ENCODE results near the gene ARHGAP19. TPM values are rescaled to one million over a fixed set of nuclear protein-coding genes. Genes with fewer than 3 reads are reported as not detected.

The ARHGAP19 gene
- polyA plus RNA-seq, 1 of the 3 experiments (the other 2 are of a cell fraction), result 3.8 TPM

DNA sequence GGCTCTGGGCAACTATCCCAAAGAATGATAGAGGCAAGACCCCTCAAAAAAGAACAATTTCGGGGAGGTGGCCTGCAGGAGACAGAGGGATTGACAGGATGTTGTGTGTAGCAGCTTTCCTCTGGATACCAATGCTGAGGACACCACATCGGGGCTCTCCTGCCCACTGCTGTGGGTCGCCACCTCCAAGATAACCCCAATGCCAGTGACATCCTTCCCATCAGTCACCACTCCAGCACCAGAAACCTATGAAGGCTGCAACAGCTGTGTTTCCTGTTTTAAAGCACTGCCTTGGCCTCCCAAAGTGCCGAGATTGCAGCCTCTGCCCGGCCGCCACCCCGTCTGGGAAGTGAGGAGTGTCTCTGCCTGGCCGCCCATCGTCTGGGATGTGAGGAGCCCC lies 17.6 kb downstream of the ARHGAP19 start:
- Histone ChIP-seq H2AFZ (ENCODE audit: low read depth) (no peak overlapping the region), H3F3A (replicated peaks; ENCODE audit: insufficient read depth) (peaks cover 19% of the 10 kb centered on the region), H3K4me3 (ENCODE audit: low read depth in 2 of 2, low read length in 1 of 2) (no peak overlapping the region), H3K9me2 (no peaks in the 10 kb centered on the region), H3K36me3 (replicated peaks in 1 of 2; ENCODE audit: control insufficient read depth in 1 of 2, insufficient read depth in 2 of 2, low read length in 1 of 2) (no peaks in the 10 kb centered on the region), H3K9me3 (no peaks in the 10 kb centered on the region), H3K4me1 (ENCODE audit: control insufficient read depth in 1 of 2, insufficient read depth in 2 of 2, low read depth in 1 of 2, low read length in 1 of 2) (peaks cover 0 to 18% of the 10 kb centered on the region in 2 experiments), H3K27ac (ENCODE audit: low read depth in 2 of 2, low read length in 1 of 2) (no peak overlapping the region), H3K27me3 (ENCODE audit: insufficient read depth) (no peaks in the 10 kb centered on the region), H3K9ac (no peak overlapping the region), H3K4me2 (no peak overlapping the region), H4K20me1 (ENCODE audit: insufficient read depth) (peaks cover 5% of the 10 kb centered on the region; the same call in 1 of the 2 replicates), H3K79me2 (ENCODE audit: insufficient read depth) (peaks cover 42% of the 10 kb centered on the region)
- ChIA-PET CTCF (interaction anchor here (0.5 to 1.7 kb wide), 5 partner anchors 9 to 74 kb away, joined by 3 to 9 read pairs (median 4); partner anchors contain the start of gene FRAT1), POLR2A (no interaction called here)
- 94% methylated on average over 1 of the region's 9 CpGs for WGBS (ENCODE audit: low lambda C conversion rate)
- TF ChIP-seq, protein P1, sequence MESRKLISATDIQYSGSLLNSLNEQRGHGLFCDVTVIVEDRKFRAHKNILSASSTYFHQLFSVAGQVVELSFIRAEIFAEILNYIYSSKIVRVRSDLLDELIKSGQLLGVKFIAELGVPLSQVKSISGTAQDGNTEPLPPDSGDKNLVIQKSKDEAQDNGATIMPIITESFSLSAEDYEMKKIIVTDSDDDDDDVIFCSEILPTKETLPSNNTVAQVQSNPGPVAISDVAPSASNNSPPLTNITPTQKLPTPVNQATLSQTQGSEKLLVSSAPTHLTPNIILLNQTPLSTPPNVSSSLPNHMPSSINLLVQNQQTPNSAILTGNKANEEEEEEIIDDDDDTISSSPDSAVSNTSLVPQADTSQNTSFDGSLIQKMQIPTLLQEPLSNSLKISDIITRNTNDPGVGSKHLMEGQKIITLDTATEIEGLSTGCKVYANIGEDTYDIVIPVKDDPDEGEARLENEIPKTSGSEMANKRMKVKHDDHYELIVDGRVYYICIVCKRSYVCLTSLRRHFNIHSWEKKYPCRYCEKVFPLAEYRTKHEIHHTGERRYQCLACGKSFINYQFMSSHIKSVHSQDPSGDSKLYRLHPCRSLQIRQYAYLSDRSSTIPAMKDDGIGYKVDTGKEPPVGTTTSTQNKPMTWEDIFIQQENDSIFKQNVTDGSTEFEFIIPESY (IDR thresholded peaks at IDR 0.05; ENCODE audit: borderline replicate concordance, low read depth), result no peak
- no peak for TF ChIP-seq MEF2A (IDR thresholded peaks at IDR 0.05; ENCODE audit: borderline replicate concordance, low read depth)
- TF ChIP-seq RFX5 (IDR thresholded peaks at IDR 0.05; ENCODE audit: low read length), result no peak
- TF ChIP-seq GATA2 (CRISPR knock-in tag; IDR thresholded peaks at IDR 0.05), result no peak
- no peak for TF ChIP-seq FOXM1 (IDR thresholded peaks at IDR 0.05; ENCODE audit: low read depth)
- TF ChIP-seq GABPA (IDR thresholded peaks at IDR 0.05; ENCODE audit: low read depth), result no peak
- TF ChIP-seq TAF1 (IDR thresholded peaks at IDR 0.05; ENCODE audit: borderline replicate concordance, low read depth, low read length), result no peak
- TF ChIP-seq, protein P2, sequence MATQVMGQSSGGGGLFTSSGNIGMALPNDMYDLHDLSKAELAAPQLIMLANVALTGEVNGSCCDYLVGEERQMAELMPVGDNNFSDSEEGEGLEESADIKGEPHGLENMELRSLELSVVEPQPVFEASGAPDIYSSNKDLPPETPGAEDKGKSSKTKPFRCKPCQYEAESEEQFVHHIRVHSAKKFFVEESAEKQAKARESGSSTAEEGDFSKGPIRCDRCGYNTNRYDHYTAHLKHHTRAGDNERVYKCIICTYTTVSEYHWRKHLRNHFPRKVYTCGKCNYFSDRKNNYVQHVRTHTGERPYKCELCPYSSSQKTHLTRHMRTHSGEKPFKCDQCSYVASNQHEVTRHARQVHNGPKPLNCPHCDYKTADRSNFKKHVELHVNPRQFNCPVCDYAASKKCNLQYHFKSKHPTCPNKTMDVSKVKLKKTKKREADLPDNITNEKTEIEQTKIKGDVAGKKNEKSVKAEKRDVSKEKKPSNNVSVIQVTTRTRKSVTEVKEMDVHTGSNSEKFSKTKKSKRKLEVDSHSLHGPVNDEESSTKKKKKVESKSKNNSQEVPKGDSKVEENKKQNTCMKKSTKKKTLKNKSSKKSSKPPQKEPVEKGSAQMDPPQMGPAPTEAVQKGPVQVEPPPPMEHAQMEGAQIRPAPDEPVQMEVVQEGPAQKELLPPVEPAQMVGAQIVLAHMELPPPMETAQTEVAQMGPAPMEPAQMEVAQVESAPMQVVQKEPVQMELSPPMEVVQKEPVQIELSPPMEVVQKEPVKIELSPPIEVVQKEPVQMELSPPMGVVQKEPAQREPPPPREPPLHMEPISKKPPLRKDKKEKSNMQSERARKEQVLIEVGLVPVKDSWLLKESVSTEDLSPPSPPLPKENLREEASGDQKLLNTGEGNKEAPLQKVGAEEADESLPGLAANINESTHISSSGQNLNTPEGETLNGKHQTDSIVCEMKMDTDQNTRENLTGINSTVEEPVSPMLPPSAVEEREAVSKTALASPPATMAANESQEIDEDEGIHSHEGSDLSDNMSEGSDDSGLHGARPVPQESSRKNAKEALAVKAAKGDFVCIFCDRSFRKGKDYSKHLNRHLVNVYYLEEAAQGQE (IDR thresholded peaks at IDR 0.05; ENCODE audit: low read depth, low read length), result no peak
- TF ChIP-seq TCF12 (IDR thresholded peaks at IDR 0.05), result no peak
- no peak for TF ChIP-seq NFIC (IDR thresholded peaks at IDR 0.05; ENCODE audit: borderline replicate concordance)
- DNase-seq, result no peak

DNA sequence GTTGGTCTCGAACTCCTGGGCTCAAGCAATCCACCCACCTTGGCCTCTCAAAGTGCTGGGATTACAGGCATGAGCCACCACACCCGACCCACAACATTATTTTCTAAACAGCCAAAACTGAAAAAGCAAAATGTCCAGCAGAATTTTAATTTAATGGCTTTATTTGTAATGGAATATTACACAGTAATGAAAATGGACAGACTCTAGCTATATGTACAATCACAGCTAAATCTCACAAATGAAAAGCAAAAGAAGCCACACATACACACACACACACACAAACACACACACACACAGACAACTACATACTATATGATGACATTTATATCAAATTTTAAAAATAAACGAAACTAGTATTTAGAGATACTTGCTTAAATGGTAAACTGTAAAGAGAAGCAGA lies 18.7 kb downstream of the ARHGAP19 start:
- CTCF ChIA-PET, result interaction anchor here (1.0 to 1.7 kb wide), 5 partner anchors 8 to 75 kb away, joined by 3 to 9 read pairs (median 4); partner anchors contain the start of gene FRAT1
- Histone ChIP-seq H2AFZ (ENCODE audit: low read depth) (no peak overlapping the region), H3F3A (replicated peaks; ENCODE audit: insufficient read depth) (peaks cover 11% of the 10 kb centered on the region), H4K20me1 (ENCODE audit: insufficient read depth) (no peaks in the 10 kb centered on the region), H3K9ac (no peak overlapping the region), H3K27me3 (ENCODE audit: insufficient read depth) (no peaks in the 10 kb centered on the region), H3K4me3 (ENCODE audit: low read depth in 2 of 2, low read length in 1 of 2) (no peak overlapping the region), H3K4me2 (no peak overlapping the region), H3K27ac (ENCODE audit: low read depth in 2 of 2, low read length in 1 of 2) (no peak overlapping the region), H3K4me1 (ENCODE audit: control insufficient read depth in 1 of 2, insufficient read depth in 2 of 2, low read depth in 1 of 2, low read length in 1 of 2) (peaks cover 0 to 9% of the 10 kb centered on the region in 2 experiments; a peak in 3 of 4 replicates), H3K36me3 (replicated peaks in 1 of 2; ENCODE audit: control insufficient read depth in 1 of 2, insufficient read depth in 2 of 2, low read length in 1 of 2) (no peaks in the 10 kb centered on the region), H3K79me2 (ENCODE audit: insufficient read depth) (peaks cover 39% of the 10 kb centered on the region), H3K9me3 (no peaks in the 10 kb centered on the region), H3K9me2 (no peaks in the 10 kb centered on the region)
- DNase-seq, result no peak
- POLR2A ChIA-PET, result no interaction called here
- TF ChIP-seq, protein P3, sequence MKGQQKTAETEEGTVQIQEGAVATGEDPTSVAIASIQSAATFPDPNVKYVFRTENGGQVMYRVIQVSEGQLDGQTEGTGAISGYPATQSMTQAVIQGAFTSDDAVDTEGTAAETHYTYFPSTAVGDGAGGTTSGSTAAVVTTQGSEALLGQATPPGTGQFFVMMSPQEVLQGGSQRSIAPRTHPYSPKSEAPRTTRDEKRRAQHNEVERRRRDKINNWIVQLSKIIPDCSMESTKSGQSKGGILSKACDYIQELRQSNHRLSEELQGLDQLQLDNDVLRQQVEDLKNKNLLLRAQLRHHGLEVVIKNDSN (IDR thresholded peaks at IDR 0.05; ENCODE audit: borderline replicate concordance, low read depth), result no peak
- TF ChIP-seq, protein P4, sequence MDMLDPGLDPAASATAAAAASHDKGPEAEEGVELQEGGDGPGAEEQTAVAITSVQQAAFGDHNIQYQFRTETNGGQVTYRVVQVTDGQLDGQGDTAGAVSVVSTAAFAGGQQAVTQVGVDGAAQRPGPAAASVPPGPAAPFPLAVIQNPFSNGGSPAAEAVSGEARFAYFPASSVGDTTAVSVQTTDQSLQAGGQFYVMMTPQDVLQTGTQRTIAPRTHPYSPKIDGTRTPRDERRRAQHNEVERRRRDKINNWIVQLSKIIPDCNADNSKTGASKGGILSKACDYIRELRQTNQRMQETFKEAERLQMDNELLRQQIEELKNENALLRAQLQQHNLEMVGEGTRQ (IDR thresholded peaks at IDR 0.05; ENCODE audit: borderline replicate concordance, low read depth, low read length), result no peak
- TF ChIP-seq RFX5 (IDR thresholded peaks at IDR 0.05; ENCODE audit: low read length) (no peak), POLR2AphosphoS5 (IDR thresholded peaks at IDR 0.05; ENCODE audit: low read depth, low read length) (no peak), NRF1 (IDR thresholded peaks at IDR 0.05; ENCODE audit: low read depth, low read length) (no peak), RXRA (IDR thresholded peaks at IDR 0.05; ENCODE audit: borderline replicate concordance, low read depth) (no peak), RCOR1 (IDR thresholded peaks at IDR 0.05; ENCODE audit: low read length) (no peak), MXI1 (IDR thresholded peaks at IDR 0.05; ENCODE audit: low read depth, low read length) (no peak), EZH2phosphoT487 (IDR thresholded peaks at IDR 0.05; ENCODE audit: borderline replicate concordance, low read depth) (no peak), FOSL2 (IDR thresholded peaks at IDR 0.05; ENCODE audit: borderline replicate concordance, low read depth) (no peak)
- TF ChIP-seq, protein P5, sequence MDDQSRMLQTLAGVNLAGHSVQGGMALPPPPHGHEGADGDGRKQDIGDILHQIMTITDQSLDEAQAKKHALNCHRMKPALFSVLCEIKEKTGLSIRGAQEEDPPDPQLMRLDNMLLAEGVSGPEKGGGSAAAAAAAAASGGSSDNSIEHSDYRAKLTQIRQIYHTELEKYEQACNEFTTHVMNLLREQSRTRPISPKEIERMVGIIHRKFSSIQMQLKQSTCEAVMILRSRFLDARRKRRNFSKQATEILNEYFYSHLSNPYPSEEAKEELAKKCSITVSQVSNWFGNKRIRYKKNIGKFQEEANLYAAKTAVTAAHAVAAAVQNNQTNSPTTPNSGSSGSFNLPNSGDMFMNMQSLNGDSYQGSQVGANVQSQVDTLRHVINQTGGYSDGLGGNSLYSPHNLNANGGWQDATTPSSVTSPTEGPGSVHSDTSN (IDR thresholded peaks at IDR 0.05), result no peak
- 91% methylated on average over 3 of the region's 3 CpGs for WGBS (ENCODE audit: low lambda C conversion rate)
